NT2/D1 (cell line): ENCODE measurements around the gene PYGO1.
"Not testable (repeated sequence)": the region's sequence is repeated elsewhere in the genome, so short reads cannot be mapped to it uniquely, and the experiment has no call there.

ENCODE experiments used
- DNase-seq: peaks from one replicate; pipeline ENCODE4 v3.0.0-alpha.2; 2011; ENCODE audit warnings: low read depth, low spot score
- H3K27me3 ChIP-seq: 2 replicates; pipeline ENCODE4 v1.6.0; 2011; ENCODE audit warnings: mild to moderate bottlenecking; ENCODE audit not compliant: insufficient read length, insufficient read depth
- H3K36me3 ChIP-seq: 2 replicates; pipeline ENCODE4 v1.6.1; 2011; ENCODE audit warnings: mild to moderate bottlenecking, low read length, mixed read lengths; ENCODE audit not compliant: insufficient read depth, insufficient read length
- H3K4me1 ChIP-seq: 2 replicates; pipeline ENCODE4 v1.5.1; 2011; ENCODE audit not compliant: insufficient read depth, insufficient read length
- H3K4me3 ChIP-seq: 2 replicates; pipeline ENCODE4 v1.5.1; 2011; ENCODE audit warnings: low read depth; ENCODE audit not compliant: insufficient read length
- H3K9ac ChIP-seq: 2 replicates; pipeline ENCODE4 v1.6.0; 2011; ENCODE audit warnings: low read depth; ENCODE audit not compliant: insufficient read length
- H3K9me3 ChIP-seq: 2 replicates; pipeline ENCODE4 v1.5.1; 2011; ENCODE audit warnings: mild to moderate bottlenecking, low read length; ENCODE audit not compliant: insufficient read depth
- SUZ12 ChIP-seq: IDR thresholded peaks from 2 replicates; pipeline ENCODE4 v1.6.1; 2011; ENCODE audit not compliant: insufficient read length, insufficient read depth; ENCODE audit errors: extremely low read depth
- YY1 ChIP-seq: IDR thresholded peaks from 2 replicates; pipeline ENCODE4 v1.6.1; 2011; ENCODE audit not compliant: insufficient read length, insufficient read depth
- ZNF274 ChIP-seq: IDR thresholded peaks from 2 replicates; pipeline ENCODE4 v1.6.1; 2011; ENCODE audit warnings: mild to moderate bottlenecking, low read depth, low read length

PYGO1 gene

GRCh38 chr15:55619783-55620182 lies 31.6 kb upstream of the PYGO1 start:
- Histone ChIP-seq H3K27me3 (no peaks in the 10 kb centered on the region), H3K36me3 (peaks cover 22% of the 10 kb centered on the region), H3K4me1 (no peaks in the 10 kb centered on the region), H3K9me3 (no peaks in the 10 kb centered on the region), H3K4me3 (no peak overlapping the region), H3K9ac (no peak overlapping the region)
- no peak for DNase-seq
- no peak for TF ChIP-seq YY1
- no peak for TF ChIP-seq ZNF274
- TF ChIP-seq SUZ12, result no peak

GRCh38 chr15:55618387-55618786 lies 30.2 kb upstream of the PYGO1 start:
- TF ChIP-seq YY1, result no peak
- TF ChIP-seq SUZ12, result no peak
- TF ChIP-seq ZNF274, result no peak
- DNase-seq, result no peak
- Histone ChIP-seq H3K4me3 (no peak overlapping the region), H3K36me3 (peaks cover 15% of the 10 kb centered on the region), H3K9ac (no peak overlapping the region), H3K27me3 (no peaks in the 10 kb centered on the region), H3K9me3 (no peaks in the 10 kb centered on the region), H3K4me1 (no peaks in the 10 kb centered on the region)

GRCh38 chr15:55615445-55615844 lies 27.3 kb upstream of the PYGO1 start:
- Histone ChIP-seq H3K9ac (no peak overlapping the region), H3K36me3 (peaks cover 14% of the 10 kb centered on the region), H3K4me3 (no peak overlapping the region), H3K4me1 (no peaks in the 10 kb centered on the region), H3K27me3 (no peaks in the 10 kb centered on the region), H3K9me3 (no peaks in the 10 kb centered on the region)
- TF ChIP-seq SUZ12, result no peak
- no peak for TF ChIP-seq YY1
- no peak for TF ChIP-seq ZNF274
- DNase-seq, result no peak

GRCh38 chr15:55613727-55614126 lies 25.6 kb upstream of the PYGO1 start:
- H3K4me3 ChIP-seq, result no peak overlapping the region
- DNase-seq, result no peak
- peaks cover 6% of the 10 kb centered on the region for H3K36me3 ChIP-seq
- H3K9ac ChIP-seq, result no peak overlapping the region
- no peaks in the 10 kb centered on the region for H3K9me3 ChIP-seq
- TF ChIP-seq YY1 (no peak), ZNF274 (no peak), SUZ12 (no peak)
- H3K27me3 ChIP-seq, result no peaks in the 10 kb centered on the region
- H3K4me1 ChIP-seq, result no peaks in the 10 kb centered on the region

- Histone ChIP-seq H3K36me3 (no peaks in the 10 kb centered on the region), H3K9me3 (peaks cover 5% of the 10 kb centered on the region; the same call in 1 of the 2 replicates), H3K4me3 (no peak overlapping the region), H3K9ac (no peak overlapping the region), H3K4me1 (no peaks in the 10 kb centered on the region), H3K27me3 (no peaks in the 10 kb centered on the region)
- DNase-seq, result no peak
- TF ChIP-seq ZNF274 (no peak), YY1 (no peak), SUZ12 (no peak)
These were observed 18.1 kb upstream of the PYGO1 start for GRCh38 chr15:55606214-55606613.

- no peaks in the 10 kb centered on the region for H3K4me1 ChIP-seq
- DNase-seq, result no peak
- H3K9ac ChIP-seq, result no peak overlapping the region
- H3K36me3 ChIP-seq, result no peaks in the 10 kb centered on the region
- H3K4me3 ChIP-seq, result no peak overlapping the region
- H3K9me3 ChIP-seq, result peaks cover 3% of the 10 kb centered on the region; the same call in 1 of the 2 replicates
- TF ChIP-seq YY1 (no peak), ZNF274 (no peak), SUZ12 (no peak)
- H3K27me3 ChIP-seq, result no peaks in the 10 kb centered on the region
These were observed 13.2 kb upstream of the PYGO1 start for GRCh38 chr15:55601374-55601773.

- Histone ChIP-seq H3K9ac (no peak overlapping the region), H3K9me3 (no peaks in the 10 kb centered on the region), H3K36me3 (no peaks in the 10 kb centered on the region), H3K4me3 (no peak overlapping the region), H3K27me3 (no peaks in the 10 kb centered on the region), H3K4me1 (no peaks in the 10 kb centered on the region)
- no peak for TF ChIP-seq ZNF274
- TF ChIP-seq YY1, result no peak
- no peak for TF ChIP-seq SUZ12
- no peak for DNase-seq
These were observed 11.3 kb upstream of the PYGO1 start for GRCh38 chr15:55599439-55599838.

GRCh38 chr15:55593019-55593418 lies 4.9 kb upstream of the PYGO1 start:
- not testable (repeated sequence) for DNase-seq, H3K36me3 ChIP-seq, H3K9me3 ChIP-seq, H3K9ac ChIP-seq, H3K4me3 ChIP-seq, H3K4me1 ChIP-seq
- peaks cover 11% of the 10 kb centered on the region for H3K27me3 ChIP-seq
